Neutrophil (primary cell): ENCODE results near the gene FABP1.

Experiments used
- H3K27ac ChIP-seq: fragments of 200-600 bp; sonication (generic); 2 replicates; pipeline ENCODE4 v1.5.1; 2016; ENCODE audit warnings: mild to moderate bottlenecking, moderate library complexity
- H3K27me3 ChIP-seq: fragments of 200-600 bp; sonication (generic); 2 replicates; pipeline ENCODE4 v1.6.0; 2016; ENCODE audit warnings: mild to moderate bottlenecking
- H3K36me3 ChIP-seq: fragments of 200-600 bp; sonication (generic); 2 replicates; pipeline ENCODE4 v1.5.1; 2017
- H3K4me1 ChIP-seq, 2 experiments: fragments of 200-600 bp in 1 of 2; sonication (generic) in 1 of 2; 1 replicate in 1 of 2; 2 replicates in 1 of 2; pipeline versions ENCODE4 v1.5.1 to v1.6.1; 2013 to 2016; ENCODE audit warnings: low read depth in 1 of 2, low read length in 1 of 2, mild to moderate bottlenecking in 1 of 2, moderate library complexity in 1 of 2; ENCODE audit not compliant: control insufficient read depth in 1 of 2, insufficient read depth in 1 of 2
- H3K4me3 ChIP-seq, 2 experiments: fragments of 200-600 bp in 1 of 2; sonication (generic) in 1 of 2; 1 replicate in 1 of 2; 2 replicates in 1 of 2; pipeline ENCODE4 v1.5.1; 2013 to 2016; ENCODE audit warnings: low read depth in 1 of 2, low read length in 1 of 2, mild to moderate bottlenecking in 1 of 2, moderate library complexity in 1 of 2
- H3K9me3 ChIP-seq: fragments of 200-600 bp; sonication (generic); 2 replicates; pipeline ENCODE4 v1.5.1; 2016
- TF ChIP-seq, protein P1 (sequence below): fragments of 200-600 bp; sonication (generic); IDR thresholded peaks from 2 replicates; pipeline ENCODE4 v1.5.1; 2016; ENCODE audit warnings: antibody characterized with exemption

Gene FABP1

DNA sequence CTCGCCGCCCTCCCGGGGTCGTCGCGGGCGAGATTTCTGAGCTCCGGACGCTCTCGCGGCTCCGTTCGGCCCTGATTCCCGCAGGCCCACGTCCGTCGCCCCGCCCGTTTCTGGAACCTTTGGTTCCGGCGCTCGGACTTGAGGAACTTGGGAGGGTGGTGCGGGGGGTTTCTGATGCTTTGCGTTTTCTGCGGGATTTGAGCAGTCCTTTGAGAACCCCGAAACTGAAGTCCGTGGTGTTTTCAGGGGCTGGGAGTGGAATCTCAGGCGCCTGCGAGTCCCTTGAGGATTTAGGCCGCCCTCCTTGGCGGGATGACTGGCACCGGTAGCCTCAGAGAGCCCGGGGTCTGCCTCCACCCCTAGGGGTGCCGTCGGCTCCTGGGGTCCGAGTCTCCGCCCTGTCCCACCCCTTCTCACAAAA is 42.6 kb upstream of the FABP1 start:
- peak overlapping the region; percentile 58 to 61 for H3K4me3 ChIP-seq
- peaks cover 23% of the 10 kb centered on the region for H3K27me3 ChIP-seq
- no peaks in the 10 kb centered on the region for H3K9me3 ChIP-seq
- peaks cover 6 to 8% of the 10 kb centered on the region in 2 experiments for H3K4me1 ChIP-seq
- H3K36me3 ChIP-seq = no peaks in the 10 kb centered on the region
- TF ChIP-seq, protein P1, sequence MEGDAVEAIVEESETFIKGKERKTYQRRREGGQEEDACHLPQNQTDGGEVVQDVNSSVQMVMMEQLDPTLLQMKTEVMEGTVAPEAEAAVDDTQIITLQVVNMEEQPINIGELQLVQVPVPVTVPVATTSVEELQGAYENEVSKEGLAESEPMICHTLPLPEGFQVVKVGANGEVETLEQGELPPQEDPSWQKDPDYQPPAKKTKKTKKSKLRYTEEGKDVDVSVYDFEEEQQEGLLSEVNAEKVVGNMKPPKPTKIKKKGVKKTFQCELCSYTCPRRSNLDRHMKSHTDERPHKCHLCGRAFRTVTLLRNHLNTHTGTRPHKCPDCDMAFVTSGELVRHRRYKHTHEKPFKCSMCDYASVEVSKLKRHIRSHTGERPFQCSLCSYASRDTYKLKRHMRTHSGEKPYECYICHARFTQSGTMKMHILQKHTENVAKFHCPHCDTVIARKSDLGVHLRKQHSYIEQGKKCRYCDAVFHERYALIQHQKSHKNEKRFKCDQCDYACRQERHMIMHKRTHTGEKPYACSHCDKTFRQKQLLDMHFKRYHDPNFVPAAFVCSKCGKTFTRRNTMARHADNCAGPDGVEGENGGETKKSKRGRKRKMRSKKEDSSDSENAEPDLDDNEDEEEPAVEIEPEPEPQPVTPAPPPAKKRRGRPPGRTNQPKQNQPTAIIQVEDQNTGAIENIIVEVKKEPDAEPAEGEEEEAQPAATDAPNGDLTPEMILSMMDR = no peak
- peak overlapping the region; percentile 55 for H3K27ac ChIP-seq

DNA sequence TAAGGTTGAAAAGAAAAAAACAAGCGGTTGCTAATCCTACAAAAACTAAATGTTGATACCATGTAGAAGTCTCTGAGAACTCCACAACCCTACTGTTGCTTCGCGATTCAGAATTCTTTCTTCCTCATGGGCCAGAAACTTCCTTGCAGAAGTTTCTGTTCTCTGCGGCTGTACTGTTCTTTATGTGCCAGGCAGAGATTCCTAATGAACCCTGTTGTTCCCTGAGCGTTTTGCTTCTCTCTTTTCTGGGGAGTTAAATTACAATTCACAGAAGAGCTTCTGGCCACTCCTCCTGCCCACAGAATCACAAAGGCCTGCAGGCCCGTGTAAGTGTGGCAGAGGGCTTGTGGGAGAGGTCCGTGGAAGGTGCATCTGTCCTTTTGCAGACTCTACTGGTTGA is 40.5 kb upstream of the FABP1 start:
- TF ChIP-seq, protein P1 = no peak
- Histone ChIP-seq H3K4me1 (peaks cover 6 to 8% of the 10 kb centered on the region in 2 experiments), H3K9me3 (no peaks in the 10 kb centered on the region), H3K36me3 (no peaks in the 10 kb centered on the region), H3K4me3 (no peak overlapping the region), H3K27me3 (peaks cover 23% of the 10 kb centered on the region), H3K27ac (no peak overlapping the region)

DNA sequence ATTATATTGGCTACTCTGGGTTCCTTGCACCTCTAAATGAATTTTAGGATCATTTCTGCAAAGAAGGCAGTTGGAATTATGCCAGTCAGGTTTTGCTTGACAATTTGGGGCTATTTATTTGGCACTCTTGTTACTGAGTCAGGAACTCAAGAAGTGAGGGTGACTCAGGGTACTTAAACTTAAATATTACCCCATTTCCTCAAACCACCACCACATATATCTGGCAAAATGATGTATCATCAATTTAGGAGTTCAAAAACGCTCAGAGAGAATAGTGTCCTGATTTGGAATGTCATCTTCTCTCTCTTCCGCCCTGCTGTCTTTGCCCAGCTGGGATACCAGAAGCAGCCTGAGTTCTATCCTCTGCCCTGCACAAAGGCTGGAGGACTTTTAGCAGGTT is 39.9 kb upstream of the FABP1 start:
- TF ChIP-seq, protein P1 = no peak
- no peak overlapping the region for H3K4me3 ChIP-seq
- no peak overlapping the region for H3K27ac ChIP-seq
- peaks cover 23% of the 10 kb centered on the region for H3K27me3 ChIP-seq
- H3K36me3 ChIP-seq = no peaks in the 10 kb centered on the region
- H3K9me3 ChIP-seq = no peaks in the 10 kb centered on the region
- H3K4me1 ChIP-seq = peaks cover 6 to 8% of the 10 kb centered on the region in 2 experiments

DNA sequence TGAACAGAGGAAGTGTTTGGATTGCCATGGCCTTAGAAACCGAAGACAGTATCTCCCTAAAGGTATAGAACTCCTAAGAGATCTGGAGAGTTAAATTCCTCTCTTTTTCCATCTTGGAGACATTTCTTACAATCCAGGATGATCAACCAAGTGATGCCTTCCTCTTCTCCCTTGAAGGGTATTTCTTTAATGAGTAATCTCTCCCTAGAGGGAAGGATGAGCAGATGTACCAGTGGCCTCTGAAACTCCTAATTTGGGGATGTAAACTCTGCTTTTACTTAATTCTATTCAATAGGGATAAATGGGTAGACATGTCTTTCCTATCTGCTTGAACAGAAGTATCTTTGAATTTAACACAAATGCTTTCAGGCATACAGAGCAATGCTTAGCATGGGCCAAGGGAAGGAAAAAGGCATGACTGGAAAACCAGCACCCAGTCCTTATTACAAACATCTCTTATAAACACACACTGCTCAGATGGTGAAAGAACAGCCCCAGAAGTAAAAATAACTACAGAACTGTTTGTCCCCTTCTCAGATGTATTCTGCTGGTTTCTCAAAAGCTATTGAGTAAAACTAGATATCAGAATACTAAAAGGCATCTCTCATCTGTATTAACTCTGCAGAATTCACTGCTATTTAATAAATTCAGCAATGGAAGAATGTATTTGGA is 37.6 kb upstream of the FABP1 start:
- TF ChIP-seq, protein P1 = no peak
- H3K27me3 ChIP-seq = peaks cover 6% of the 10 kb centered on the region
- H3K4me3 ChIP-seq = no peak overlapping the region
- H3K36me3 ChIP-seq = no peaks in the 10 kb centered on the region
- no peak overlapping the region for H3K27ac ChIP-seq
- H3K9me3 ChIP-seq = no peaks in the 10 kb centered on the region
- peaks cover 0 to 1% of the 10 kb centered on the region in 2 experiments for H3K4me1 ChIP-seq

DNA sequence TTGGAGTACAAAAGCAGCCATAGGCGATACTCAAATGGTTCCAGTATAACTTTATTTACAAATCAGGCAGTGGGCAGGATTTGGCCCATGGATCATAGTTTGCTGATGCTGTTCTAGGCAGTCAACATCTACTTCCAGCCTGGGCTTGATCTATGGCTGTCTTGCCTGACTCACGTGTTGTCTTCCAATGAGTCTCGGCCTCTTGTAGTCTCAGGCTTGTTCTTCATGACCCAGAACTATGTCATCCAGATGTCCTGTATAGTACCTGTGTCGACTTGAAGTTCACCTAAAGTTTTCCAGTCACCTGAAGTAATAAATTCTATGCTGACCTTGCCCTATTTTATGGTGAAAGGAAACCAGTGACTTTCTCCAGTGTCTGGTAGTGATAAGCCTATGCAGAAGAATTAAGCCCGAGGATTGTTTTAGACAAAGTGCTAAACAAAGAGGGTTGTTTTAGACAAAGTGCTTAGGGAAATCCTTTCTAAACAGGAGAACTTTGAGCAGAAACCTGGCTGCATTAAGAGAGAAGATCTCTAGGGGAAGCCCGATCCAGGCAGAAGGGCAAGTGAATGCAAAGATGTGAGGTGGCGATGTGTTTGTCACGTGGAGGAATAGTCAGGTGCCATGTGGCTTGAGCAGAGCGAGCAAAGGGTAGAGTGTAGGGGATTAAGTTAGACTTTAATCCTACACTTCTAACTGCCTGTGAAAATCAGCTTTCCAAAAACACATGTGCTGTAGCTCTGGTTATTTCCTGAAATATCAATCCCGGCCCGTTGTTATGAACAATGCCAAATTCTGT is 33.8 kb upstream of the FABP1 start:
- H3K27me3 ChIP-seq = no peaks in the 10 kb centered on the region
- TF ChIP-seq, protein P1 = no peak
- no peak overlapping the region for H3K4me3 ChIP-seq
- H3K9me3 ChIP-seq = no peaks in the 10 kb centered on the region
- no peaks in the 10 kb centered on the region for H3K36me3 ChIP-seq
- no peak overlapping the region for H3K27ac ChIP-seq
- H3K4me1 ChIP-seq = no peaks in the 10 kb centered on the region
